Suprapubic skin (tissue), 4 donors: ENCODE data around the gene PLXDC2. TPM values are rescaled to one million over a fixed set of nuclear protein-coding genes. Genes with fewer than 3 reads are reported as not detected.

Experiments used
- DNase-seq, 2 donors: peaks; one replicate each; pipeline ENCODE4 v3.0.0-alpha.2; 2019; ENCODE audit warnings: low spot score in 2 of 2
- H3K27ac ChIP-seq: fragments of 200-600 bp; sonication (generic); one replicate; pipeline ENCODE4 v1.5.1; 2019
- H3K27me3 ChIP-seq: fragments of 200-600 bp; sonication (generic); one replicate; pipeline ENCODE4 v1.5.1; 2019
- H3K36me3 ChIP-seq: fragments of 200-600 bp; sonication (generic); one replicate; pipeline ENCODE4 v1.5.1; 2019
- H3K4me1 ChIP-seq: fragments of 200-600 bp; sonication (generic); one replicate; pipeline ENCODE4 v1.5.1; 2019
- H3K4me3 ChIP-seq: fragments of 200-600 bp; sonication (generic); one replicate; pipeline ENCODE4 v1.5.1; 2019; ENCODE audit warnings: mild to moderate bottlenecking
- H3K9me3 ChIP-seq: fragments of 200-600 bp; sonication (generic); one replicate; pipeline ENCODE4 v1.5.1; 2019
- CTCF ChIP-seq, 2 donors: fragments of 200-600 bp in 1 of 2; fragments of 450-650 bp in 1 of 2; sonication (generic) in 1 of 2; IDR thresholded peaks; one replicate each; pipeline ENCODE4 v1.5.1; 2016 to 2019; ENCODE audit warnings: antibody characterized with exemption in 2 of 2, mild to moderate bottlenecking in 1 of 2, moderate library complexity in 1 of 2
- EP300 ChIP-seq: sonication (generic); formaldehyde crosslinking; IDR thresholded peaks from one replicate; pipeline ENCODE4 v1.6.1; 2017; ENCODE audit warnings: antibody characterized with exemption
- POLR2A ChIP-seq, 2 donors: fragments of 450-650 bp; IDR thresholded peaks; one replicate each; pipeline ENCODE4 v1.6.1; 2017; ENCODE audit warnings: antibody characterized with exemption in 2 of 2, mild to moderate bottlenecking in 2 of 2, moderate library complexity in 2 of 2
- POLR2AphosphoS5 ChIP-seq, 3 donors: sonication (generic); formaldehyde crosslinking; IDR thresholded peaks; one replicate each; pipeline ENCODE4 v1.6.1; 2017; ENCODE audit warnings: antibody characterized with exemption in 3 of 3
- WGBS: methylation state at CpG from one replicate; pipeline ENCODE4 v1.1.5; 2018; 5-methylcytosine and 5-hydroxymethylcytosine counted together
- total RNA-seq, 4 donors: library from RNA; depleted of rRNA; stranded (reverse); fragments of >200 nt; gene quantifications; one replicate each; pipeline ENCODE4 v1.1.0, GENCODE V29; 2016

PLXDC2 gene
- total RNA-seq, 4 donors from 2014 or later = 93.0 to 97.0 (median 95.0) TPM

DNA sequence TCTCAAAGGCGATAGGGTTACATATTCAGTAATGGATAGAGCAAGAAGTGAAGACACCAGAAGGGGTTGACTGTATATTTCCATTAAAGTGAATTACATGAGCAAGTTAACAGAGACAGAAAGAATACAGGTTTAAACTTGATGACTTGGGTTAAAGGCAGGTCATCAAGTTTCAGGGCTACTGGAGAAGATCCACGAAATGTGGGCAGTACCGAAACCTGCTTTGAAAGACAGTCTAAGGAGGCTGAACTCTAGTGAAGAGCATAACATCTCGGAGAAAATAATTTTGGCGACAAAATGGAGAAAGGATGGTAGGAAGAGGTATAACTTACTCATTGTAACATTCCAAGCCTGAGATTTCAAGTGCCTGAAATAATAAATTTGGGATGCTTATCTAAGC is 26.6 kb upstream of the PLXDC2 start:
- Histone ChIP-seq H3K27ac (no peak overlapping the region), H3K27me3 (no peaks in the 10 kb centered on the region), H3K4me3 (no peak overlapping the region), H3K4me1 (no peaks in the 10 kb centered on the region), H3K9me3 (no peaks in the 10 kb centered on the region), H3K36me3 (no peaks in the 10 kb centered on the region)
- 57% methylated on average over 5 of the region's 5 CpGs for whole genome bisulfite sequencing
- no peak for TF ChIP-seq EP300
- no peak for TF ChIP-seq POLR2A (IDR thresholded peaks at IDR 0.05)
- TF ChIP-seq CTCF (IDR thresholded peaks at IDR 0.05) = no peak
- no peak for TF ChIP-seq POLR2AphosphoS5 (IDR thresholded peaks at IDR 0.05)
- DNase-seq = no peak

- no peak overlapping the region for H3K27ac ChIP-seq
- TF ChIP-seq POLR2A (IDR thresholded peaks at IDR 0.05) (no peak), POLR2AphosphoS5 (IDR thresholded peaks at IDR 0.05) (no peak), CTCF (IDR thresholded peaks at IDR 0.05) (no peak), EP300 (no peak)
- 39% methylated on average over 2 of the region's 2 CpGs for WGBS
Measured at GRCh38 chr10:19791032-19791431, 25.2 kb upstream of the PLXDC2 start.

GRCh38 chr10:19795684-19796083 is 20.5 kb upstream of the PLXDC2 start:
- no peaks in the 10 kb centered on the region for H3K9me3 ChIP-seq
- no peak for DNase-seq
- no peak for TF ChIP-seq POLR2AphosphoS5 (IDR thresholded peaks at IDR 0.05)
- no peak overlapping the region for H3K27ac ChIP-seq
- no peaks in the 10 kb centered on the region for H3K27me3 ChIP-seq
- WGBS = 74% methylated on average over 5 of the region's 5 CpGs
- no peak overlapping the region for H3K4me3 ChIP-seq
- H3K4me1 ChIP-seq = no peaks in the 10 kb centered on the region
- H3K36me3 ChIP-seq = no peaks in the 10 kb centered on the region

More at GRCh38 chr10:19791032-19791431, 25.2 kb upstream of the PLXDC2 start:
- H3K36me3 ChIP-seq = no peaks in the 10 kb centered on the region
- no peak overlapping the region for H3K4me3 ChIP-seq
- H3K4me1 ChIP-seq = no peaks in the 10 kb centered on the region
- H3K9me3 ChIP-seq = no peaks in the 10 kb centered on the region
- DNase-seq = no peak
- H3K27me3 ChIP-seq = no peaks in the 10 kb centered on the region

DNA sequence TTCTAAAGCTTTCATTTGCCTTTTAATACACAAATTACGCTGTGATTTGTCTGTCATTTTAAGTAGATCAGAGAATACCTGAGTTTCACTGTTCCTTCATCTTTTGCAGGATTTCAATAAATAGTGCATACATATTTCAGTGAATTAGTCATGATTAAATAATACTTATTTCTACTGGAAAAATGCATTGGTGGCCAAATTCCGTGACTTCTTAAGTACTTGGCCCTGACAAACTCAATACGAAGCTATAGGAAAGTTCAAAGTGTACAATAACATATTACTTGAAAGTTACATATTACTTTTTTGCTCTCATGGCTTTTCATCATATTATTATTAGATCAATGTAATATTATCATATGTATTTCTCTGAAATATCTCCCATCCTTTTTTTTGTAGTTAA is 16.1 kb upstream of the PLXDC2 start:
- WGBS = 93% methylated on average over 3 of the region's 3 CpGs
- Histone ChIP-seq H3K4me1 (no peaks in the 10 kb centered on the region), H3K27me3 (no peaks in the 10 kb centered on the region), H3K4me3 (no peak overlapping the region), H3K9me3 (no peaks in the 10 kb centered on the region), H3K27ac (no peak overlapping the region), H3K36me3 (no peaks in the 10 kb centered on the region)
- TF ChIP-seq POLR2A (IDR thresholded peaks at IDR 0.05) (no peak), CTCF (IDR thresholded peaks at IDR 0.05) (no peak), POLR2AphosphoS5 (IDR thresholded peaks at IDR 0.05) (no peak), EP300 (no peak)
- DNase-seq = no peak

GRCh38 chr10:19801369-19801768 is 14.9 kb upstream of the PLXDC2 start:
- no peaks in the 10 kb centered on the region for H3K4me1 ChIP-seq
- TF ChIP-seq EP300 (no peak), POLR2A (IDR thresholded peaks at IDR 0.05) (no peak), CTCF (IDR thresholded peaks at IDR 0.05) (no peak), POLR2AphosphoS5 (IDR thresholded peaks at IDR 0.05) (no peak)
- no peak overlapping the region for H3K4me3 ChIP-seq
- DNase-seq = no peak
- WGBS = 96% methylated on average over 4 of the region's 4 CpGs
- H3K9me3 ChIP-seq = no peaks in the 10 kb centered on the region
- H3K36me3 ChIP-seq = no peaks in the 10 kb centered on the region
- no peak overlapping the region for H3K27ac ChIP-seq
- H3K27me3 ChIP-seq = no peaks in the 10 kb centered on the region

- no peak overlapping the region for H3K4me3 ChIP-seq
- H3K36me3 ChIP-seq = no peaks in the 10 kb centered on the region
- H3K9me3 ChIP-seq = no peaks in the 10 kb centered on the region
- TF ChIP-seq EP300 (no peak), POLR2A (IDR thresholded peaks at IDR 0.05) (no peak), CTCF (IDR thresholded peaks at IDR 0.05) (no peak), POLR2AphosphoS5 (IDR thresholded peaks at IDR 0.05) (no peak)
- DNase-seq = no peak
- H3K27ac ChIP-seq = no peak overlapping the region
- no peaks in the 10 kb centered on the region for H3K27me3 ChIP-seq
- H3K4me1 ChIP-seq = no peaks in the 10 kb centered on the region
- 90% methylated on average over 2 of the region's 2 CpGs for WGBS
Measured at GRCh38 chr10:19803676-19804075, 12.6 kb upstream of the PLXDC2 start.
